Epithelial cell of esophagus (primary cell): ENCODE measurements around the gene NRGN.

Experiments
- DNase-seq: peaks from one replicate; pipeline ENCODE4 v3.0.0; 2010; ENCODE audit warnings: low read depth
- H3K4me3 ChIP-seq: 2 replicates; pipeline ENCODE4 v1.5.1; 2011; ENCODE audit warnings: mild to moderate bottlenecking, low read length, control low read depth
- TF ChIP-seq, protein P1 (sequence below): IDR thresholded peaks from 2 replicates; pipeline ENCODE4 v1.5.1; 2011; ENCODE audit warnings: low read depth, mild to moderate bottlenecking, low read length, control low read depth, inconsistent platforms; ENCODE audit not compliant: insufficient read depth; ENCODE audit errors: missing control alignments

The NRGN gene

DNA sequence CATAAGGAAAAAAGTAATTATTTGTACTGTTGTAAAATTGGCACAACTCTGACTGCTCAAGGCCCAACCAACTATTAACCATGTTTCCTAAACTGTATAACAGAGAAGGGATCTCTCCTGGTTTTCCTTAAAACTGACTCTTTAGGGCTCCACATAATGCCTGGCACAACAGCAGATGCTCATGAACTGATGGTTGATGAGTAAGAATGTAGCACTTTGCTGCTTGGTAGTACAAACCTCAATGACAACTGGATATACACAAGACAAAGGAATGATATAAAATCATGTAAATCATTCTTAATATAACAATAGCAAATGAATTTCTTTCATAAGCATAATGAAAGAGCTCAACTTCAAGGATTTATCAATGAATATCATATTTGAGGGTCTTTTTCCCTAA, 48.8 kb downstream of the NRGN start:
- DNase-seq = no peak
- H3K4me3 ChIP-seq = no peak overlapping the region
- TF ChIP-seq, protein P1, sequence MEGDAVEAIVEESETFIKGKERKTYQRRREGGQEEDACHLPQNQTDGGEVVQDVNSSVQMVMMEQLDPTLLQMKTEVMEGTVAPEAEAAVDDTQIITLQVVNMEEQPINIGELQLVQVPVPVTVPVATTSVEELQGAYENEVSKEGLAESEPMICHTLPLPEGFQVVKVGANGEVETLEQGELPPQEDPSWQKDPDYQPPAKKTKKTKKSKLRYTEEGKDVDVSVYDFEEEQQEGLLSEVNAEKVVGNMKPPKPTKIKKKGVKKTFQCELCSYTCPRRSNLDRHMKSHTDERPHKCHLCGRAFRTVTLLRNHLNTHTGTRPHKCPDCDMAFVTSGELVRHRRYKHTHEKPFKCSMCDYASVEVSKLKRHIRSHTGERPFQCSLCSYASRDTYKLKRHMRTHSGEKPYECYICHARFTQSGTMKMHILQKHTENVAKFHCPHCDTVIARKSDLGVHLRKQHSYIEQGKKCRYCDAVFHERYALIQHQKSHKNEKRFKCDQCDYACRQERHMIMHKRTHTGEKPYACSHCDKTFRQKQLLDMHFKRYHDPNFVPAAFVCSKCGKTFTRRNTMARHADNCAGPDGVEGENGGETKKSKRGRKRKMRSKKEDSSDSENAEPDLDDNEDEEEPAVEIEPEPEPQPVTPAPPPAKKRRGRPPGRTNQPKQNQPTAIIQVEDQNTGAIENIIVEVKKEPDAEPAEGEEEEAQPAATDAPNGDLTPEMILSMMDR = no peak

GRCh38 chr11:124791626-124792341, 52.0 kb downstream of the NRGN start:
- H3K4me3 ChIP-seq = no peak overlapping the region
- peak; percentile 21 for DNase-seq
- TF ChIP-seq, protein P1 = no peak

DNA sequence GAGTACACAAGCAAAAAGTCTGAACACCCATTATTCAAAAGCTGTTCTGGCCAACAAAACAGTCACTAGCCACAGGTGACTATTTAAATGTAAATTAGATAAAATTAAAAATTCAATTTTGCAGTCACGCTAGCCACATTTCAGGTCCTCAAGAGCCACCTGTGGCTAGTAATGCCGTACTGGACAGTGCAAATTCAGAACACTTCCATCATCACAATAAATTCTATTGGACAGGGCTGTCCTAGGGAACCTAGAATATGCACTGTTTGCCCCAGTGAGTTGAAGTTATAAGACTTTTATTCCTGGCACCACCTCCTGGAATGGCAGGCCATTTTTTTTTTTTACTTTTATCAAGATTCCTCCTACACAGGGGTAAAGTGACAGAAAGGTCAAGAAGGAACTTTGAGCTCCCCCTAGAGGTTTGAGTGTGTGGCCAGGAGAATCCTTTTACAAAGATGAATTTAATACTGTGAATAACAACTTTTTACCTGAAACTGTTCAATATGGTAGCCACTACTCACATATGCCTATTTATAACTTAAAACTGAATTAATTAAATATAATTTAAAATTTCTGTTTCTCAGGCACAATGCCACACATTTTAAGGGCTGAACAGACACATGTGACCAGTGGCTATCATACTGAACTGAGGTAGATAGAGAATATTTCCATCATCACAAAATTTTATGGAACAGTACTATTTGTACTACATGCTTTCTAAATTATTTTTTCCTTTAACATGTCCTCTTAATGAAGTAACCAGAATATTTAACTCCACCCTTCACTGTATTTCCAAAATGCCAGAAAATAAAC, 53.9 kb downstream of the NRGN start:
- peak; percentile 63 for DNase-seq

GRCh38 chr11:124796312-124796711, 56.6 kb downstream of the NRGN start:
- H3K4me3 ChIP-seq = no peak overlapping the region
- DNase-seq = no peak
- TF ChIP-seq, protein P1 = no peak

More for the DNA sequence above, 53.9 kb downstream of the NRGN start:
- no peak overlapping the region for H3K4me3 ChIP-seq
- TF ChIP-seq, protein P1 = peak; percentile 81
